ENCODE data around the gene PLEKHD1.
"Not testable (repeated sequence)": the region's sequence is repeated elsewhere in the genome, so short reads cannot be mapped to it uniquely, and the experiment has no call there.

The PLEKHD1 gene

GRCh38 chr14:69495341-69495921 is 10.9 kb downstream of the PLEKHD1 start:
- ATAC-seq = no peak
- TF ChIP-seq GLIS3 (CRISPR knock-in tag; IDR thresholded peaks at IDR 0.05) (no peak), ZC3H10 (CRISPR knock-in tag; IDR thresholded peaks at IDR 0.05) (no peak), ARNTL (CRISPR knock-in tag; IDR thresholded peaks at IDR 0.05; ENCODE audit: borderline replicate concordance, low read depth) (no peak), PPARA (CRISPR knock-in tag; IDR thresholded peaks at IDR 0.05; ENCODE audit: borderline replicate concordance) (no peak)

GRCh38 chr14:69497866-69498265 is 13.3 kb downstream of the PLEKHD1 start:
- ATAC-seq = not testable (repeated sequence)

- not testable (repeated sequence) for ATAC-seq
Measured at GRCh38 chr14:69498286-69498685, 13.8 kb downstream of the PLEKHD1 start.

GRCh38 chr14:69499436-69499835 is 14.9 kb downstream of the PLEKHD1 start:
- ATAC-seq = no peak
- TF ChIP-seq BACH2 (CRISPR knock-in tag; IDR thresholded peaks at IDR 0.05; ENCODE audit: borderline replicate concordance) (no peak), ISL1 (CRISPR knock-in tag; IDR thresholded peaks at IDR 0.05) (no peak), TCF4 (CRISPR knock-in tag; IDR thresholded peaks at IDR 0.05; ENCODE audit: borderline replicate concordance) (no peak), ZFP3 (CRISPR knock-in tag; IDR thresholded peaks at IDR 0.05) (no peak), ZNF70 (CRISPR knock-in tag; IDR thresholded peaks at IDR 0.05) (no peak), OSR1 (CRISPR knock-in tag; IDR thresholded peaks at IDR 0.05) (no peak), POU6F1 (CRISPR knock-in tag; IDR thresholded peaks at IDR 0.05; ENCODE audit: borderline replicate concordance, low read depth) (no peak), TOX (CRISPR knock-in tag; IDR thresholded peaks at IDR 0.05; ENCODE audit: borderline replicate concordance) (no peak), ESRRG (CRISPR knock-in tag; IDR thresholded peaks at IDR 0.05) (no peak), SNAI2 (CRISPR knock-in tag; IDR thresholded peaks at IDR 0.05) (no peak), PPARA (CRISPR knock-in tag; IDR thresholded peaks at IDR 0.05; ENCODE audit: borderline replicate concordance) (no peak), TSHZ2 (CRISPR knock-in tag; IDR thresholded peaks at IDR 0.05) (no peak), GLIS3 (CRISPR knock-in tag; IDR thresholded peaks at IDR 0.05) (no peak), CREB5 (CRISPR knock-in tag; IDR thresholded peaks at IDR 0.05; ENCODE audit: low read depth) (no peak), CSRNP3 (CRISPR knock-in tag; IDR thresholded peaks at IDR 0.05) (no peak), PATZ1 (CRISPR knock-in tag; IDR thresholded peaks at IDR 0.05; ENCODE audit: borderline replicate concordance) (no peak)
